Measurements from ENCODE around the gene ACAP3. TPM values are rescaled to one million over a fixed set of nuclear protein-coding genes. Genes with fewer than 3 reads are reported as not detected.

Gene ACAP3
- total and polyA plus RNA-seq, 4 donors: 18.7 to 62.8 (median 37.8) TPM

DNA sequence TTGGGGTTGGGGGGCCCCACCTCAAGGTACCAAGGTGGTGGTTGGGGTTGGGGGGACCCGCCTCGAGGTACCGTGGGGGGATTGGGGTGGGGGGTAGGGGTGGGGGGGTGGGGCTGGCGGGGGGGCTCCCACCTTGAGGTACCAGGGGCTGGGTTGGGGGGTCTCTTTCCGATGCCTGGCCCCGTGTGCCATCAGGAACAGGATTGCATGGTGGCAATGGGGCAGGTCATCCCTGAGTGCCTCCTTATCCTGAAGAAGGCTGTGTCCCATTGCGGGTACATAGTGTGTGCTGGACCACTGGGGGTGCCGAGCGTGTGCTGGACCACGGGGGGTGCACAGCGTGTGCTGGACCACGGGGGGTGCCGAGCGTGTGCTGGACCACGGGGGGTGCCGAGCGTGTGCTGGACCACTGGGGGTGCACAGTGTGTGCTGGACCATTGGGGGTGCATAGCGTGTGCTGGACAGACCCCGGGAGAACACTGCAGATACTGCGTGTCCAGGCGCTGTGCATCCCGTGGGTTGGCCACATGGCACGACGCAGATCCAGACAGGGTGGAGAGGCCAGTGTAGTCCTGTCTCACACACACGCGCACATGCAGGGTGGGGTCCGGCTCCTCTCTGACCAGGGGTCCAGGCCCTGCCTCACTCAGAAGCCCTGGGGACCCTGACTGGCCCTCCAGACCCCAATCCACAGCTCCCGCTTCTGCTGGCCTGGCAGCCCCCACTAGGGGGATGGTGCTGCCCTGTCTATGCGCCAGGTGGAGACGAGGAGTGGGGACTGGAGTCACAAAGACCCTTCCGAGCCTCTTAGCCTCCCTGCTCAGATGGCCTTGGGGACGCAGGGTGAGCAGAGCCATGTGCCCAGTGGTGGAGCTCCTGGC, 23.3 kb downstream of the ACAP3 start:
- Histone ChIP-seq H3K36me3 (ENCODE audit: control insufficient read depth in 4 of 4, insufficient read depth in 4 of 4, low read length in 4 of 4) (no peaks in the 10 kb centered on the region), H3K9me3 (ENCODE audit: control insufficient read depth in 4 of 4, insufficient read depth in 3 of 4, low read length in 3 of 4) (peaks cover 0 to 2% (median 0%) of the 10 kb centered on the region in 4 donors), H3K4me3 (no peak overlapping the region), H3K4me1 (ENCODE audit: control insufficient read depth in 5 of 5, insufficient read depth in 5 of 5, low read length in 5 of 5) (peaks cover 0 to 2% (median 0%) of the 10 kb centered on the region in 5 donors), H3K9ac (ENCODE audit: insufficient read depth in 1 of 2, low read length in 2 of 2) (no peak overlapping the region), H3K27me3 (ENCODE audit: control insufficient read depth in 3 of 3, insufficient read depth in 3 of 3, low read length in 2 of 3) (peaks cover 0 to 6% (median 0%) of the 10 kb centered on the region in 3 donors), H3K27ac (ENCODE audit: low read depth in 1 of 2, low read length in 1 of 2) (no peak overlapping the region)
- whole genome bisulfite sequencing, 2 donors: 84 to 87% methylated on average over 31 to 32 of the region's 32 CpGs
- DNase-seq (no peak), ATAC-seq (ENCODE audit: insufficient read depth, low FRiP score) (no peak)
- TF ChIP-seq, protein P1, sequence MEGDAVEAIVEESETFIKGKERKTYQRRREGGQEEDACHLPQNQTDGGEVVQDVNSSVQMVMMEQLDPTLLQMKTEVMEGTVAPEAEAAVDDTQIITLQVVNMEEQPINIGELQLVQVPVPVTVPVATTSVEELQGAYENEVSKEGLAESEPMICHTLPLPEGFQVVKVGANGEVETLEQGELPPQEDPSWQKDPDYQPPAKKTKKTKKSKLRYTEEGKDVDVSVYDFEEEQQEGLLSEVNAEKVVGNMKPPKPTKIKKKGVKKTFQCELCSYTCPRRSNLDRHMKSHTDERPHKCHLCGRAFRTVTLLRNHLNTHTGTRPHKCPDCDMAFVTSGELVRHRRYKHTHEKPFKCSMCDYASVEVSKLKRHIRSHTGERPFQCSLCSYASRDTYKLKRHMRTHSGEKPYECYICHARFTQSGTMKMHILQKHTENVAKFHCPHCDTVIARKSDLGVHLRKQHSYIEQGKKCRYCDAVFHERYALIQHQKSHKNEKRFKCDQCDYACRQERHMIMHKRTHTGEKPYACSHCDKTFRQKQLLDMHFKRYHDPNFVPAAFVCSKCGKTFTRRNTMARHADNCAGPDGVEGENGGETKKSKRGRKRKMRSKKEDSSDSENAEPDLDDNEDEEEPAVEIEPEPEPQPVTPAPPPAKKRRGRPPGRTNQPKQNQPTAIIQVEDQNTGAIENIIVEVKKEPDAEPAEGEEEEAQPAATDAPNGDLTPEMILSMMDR (IDR thresholded peaks at IDR 0.05; ENCODE audit: control extremely low read depth, extremely low read depth): no peak

GRCh38 chr1:1283821-1284220, 23.9 kb downstream of the ACAP3 start:
- Histone ChIP-seq H3K27ac (ENCODE audit: low read depth in 1 of 2, low read length in 1 of 2) (no peak overlapping the region), H3K9me3 (ENCODE audit: control insufficient read depth in 4 of 4, insufficient read depth in 3 of 4, low read length in 3 of 4) (peaks cover 0 to 2% (median 0%) of the 10 kb centered on the region in 4 donors), H3K4me3 (no peak overlapping the region), H3K36me3 (ENCODE audit: control insufficient read depth in 4 of 4, insufficient read depth in 4 of 4, low read length in 4 of 4) (no peaks in the 10 kb centered on the region), H3K27me3 (ENCODE audit: control insufficient read depth in 3 of 3, insufficient read depth in 3 of 3, low read length in 2 of 3) (peaks cover 0 to 6% (median 0%) of the 10 kb centered on the region in 3 donors), H3K9ac (ENCODE audit: insufficient read depth in 1 of 2, low read length in 2 of 2) (no peak overlapping the region), H3K4me1 (ENCODE audit: control insufficient read depth in 5 of 5, insufficient read depth in 5 of 5, low read length in 5 of 5) (peaks cover 0 to 2% (median 0%) of the 10 kb centered on the region in 5 donors)
- WGBS, 2 donors: 13 to 27% methylated on average over 7 to 8 of the region's 9 CpGs
- ATAC-seq (ENCODE audit: insufficient read depth, low FRiP score): no peak
- TF ChIP-seq, protein P1 (IDR thresholded peaks at IDR 0.05; ENCODE audit: control extremely low read depth, extremely low read depth): no peak
- DNase-seq: no peak

DNA sequence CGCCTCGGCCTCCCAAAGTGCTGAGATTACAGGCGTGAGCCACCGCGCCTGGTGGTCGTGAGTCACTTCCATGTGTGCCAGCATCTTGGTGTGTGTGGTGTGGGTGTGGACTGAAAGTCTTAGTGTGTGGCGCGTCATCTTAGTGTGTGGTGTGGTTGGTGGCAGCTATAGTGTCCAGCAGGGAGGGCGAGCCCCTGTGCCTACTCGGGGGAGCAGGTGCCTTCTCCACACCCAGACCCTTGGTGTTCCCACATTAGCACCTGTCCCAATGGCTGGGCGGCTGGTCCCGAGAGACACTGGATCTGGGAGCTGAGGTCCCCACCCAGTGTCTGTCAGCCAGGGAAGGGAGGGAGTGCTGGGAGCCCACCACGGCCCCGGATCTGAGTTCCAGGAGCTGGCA, 24.7 kb downstream of the ACAP3 start:
- no peaks in the 10 kb centered on the region for H3K36me3 ChIP-seq (ENCODE audit: control insufficient read depth in 4 of 4, insufficient read depth in 4 of 4, low read length in 4 of 4)
- no peak overlapping the region for H3K27ac ChIP-seq (ENCODE audit: low read depth in 1 of 2, low read length in 1 of 2)
- peaks cover 0 to 2% (median 0%) of the 10 kb centered on the region in 4 donors for H3K9me3 ChIP-seq (ENCODE audit: control insufficient read depth in 4 of 4, insufficient read depth in 3 of 4, low read length in 3 of 4)
- TF ChIP-seq, protein P1 (IDR thresholded peaks at IDR 0.05; ENCODE audit: control extremely low read depth, extremely low read depth): no peak
- H3K27me3 ChIP-seq (ENCODE audit: control insufficient read depth in 3 of 3, insufficient read depth in 3 of 3, low read length in 2 of 3): peaks cover 0 to 6% (median 0%) of the 10 kb centered on the region in 3 donors
- WGBS, 2 donors: 81 to 83% methylated on average over 14 of the region's 14 CpGs
- ATAC-seq (ENCODE audit: insufficient read depth, low FRiP score): no peak
- DNase-seq: no peak
- H3K9ac ChIP-seq (ENCODE audit: insufficient read depth in 1 of 2, low read length in 2 of 2): no peak overlapping the region
- peaks cover 0 to 2% (median 0%) of the 10 kb centered on the region in 5 donors for H3K4me1 ChIP-seq (ENCODE audit: control insufficient read depth in 5 of 5, insufficient read depth in 5 of 5, low read length in 5 of 5)
- H3K4me3 ChIP-seq: no peak overlapping the region

Measured in lung (tissue), 12 donors.